Limb (tissue), 2 donors: ENCODE data around the gene PGLYRP1.

Experiments used
- DNase-seq, 2 donors: peaks; one replicate each; pipeline ENCODE4 v3.0.0-alpha.2; 2016; ENCODE audit errors: extremely low spot score in 2 of 2

PGLYRP1 gene

GRCh38 chr19:45971260-45971902 lies 51.5 kb downstream of the PGLYRP1 start:
- DNase-seq = no peak

DNA sequence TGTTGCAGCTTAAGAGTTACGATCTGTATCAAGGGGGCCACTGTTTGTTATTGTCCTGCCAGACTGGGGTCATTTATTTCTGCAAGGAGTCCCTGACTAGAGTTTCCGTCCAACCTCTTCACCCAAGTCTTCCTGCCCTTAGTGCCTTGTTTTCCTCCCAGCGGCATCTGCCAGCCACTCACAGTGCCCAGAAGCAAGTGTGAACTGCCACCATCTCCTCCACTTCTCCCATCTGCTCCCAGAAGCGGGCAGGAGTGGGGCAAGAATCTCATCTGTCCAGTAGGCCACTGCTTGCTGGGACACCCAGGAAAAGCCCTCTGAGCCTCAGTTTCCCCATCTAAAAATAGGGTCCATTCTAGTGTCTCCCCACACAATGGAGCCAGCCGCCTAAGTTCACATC lies 53.2 kb downstream of the PGLYRP1 start:
- DNase-seq = no peak
